Upper lobe of right lung (tissue), 1 donor: Measurements from ENCODE around the gene ADCY7. TPM values are rescaled to one million over a fixed set of nuclear protein-coding genes. Genes with fewer than 3 reads are reported as not detected.

Experiments used
- ATAC-seq: fragments of 200-7000 bp; cut with Tn5 transposase; one replicate; pipeline ENCODE4 v1.9.1; 2020; ENCODE audit warnings: mild to moderate bottlenecking, moderate library complexity
- DNase-seq: peaks from one replicate; pipeline ENCODE4 v3.0.0-alpha.2; 2020
- H3K27ac ChIP-seq: fragments of 200-600 bp; one replicate; pipeline ENCODE4 v1.8.0; 2022
- H3K27me3 ChIP-seq: fragments of 200-600 bp; one replicate; pipeline ENCODE4 v1.8.0; 2022; ENCODE audit warnings: mild to moderate bottlenecking
- H3K36me3 ChIP-seq: fragments of 200-600 bp; one replicate; pipeline ENCODE4 v1.8.0; 2022
- H3K4me1 ChIP-seq: fragments of 200-600 bp; one replicate; pipeline ENCODE4 v1.8.0; 2022
- H3K4me3 ChIP-seq: fragments of 200-600 bp; one replicate; pipeline ENCODE4 v1.8.0; 2022; ENCODE audit warnings: mild to moderate bottlenecking
- H3K9me3 ChIP-seq: fragments of 200-600 bp; one replicate; pipeline ENCODE4 v1.8.0; 2022
- CTCF ChIP-seq: fragments of 200-600 bp; IDR thresholded peaks from one replicate; pipeline ENCODE4 v1.8.0; 2022; ENCODE audit warnings: antibody characterized with exemption
- intact Hi-C: fragments of 100-400 bp; cut with DNase I; formaldehyde crosslinking; loops from one replicate; pipeline ENCODE4 v1.11.0; 2022
- total RNA-seq: library from RNA; stranded (reverse); fragmentation: NEBNext Ultra II Directional; extraction: Animal tissue kit (Norgen Biotek cat#: 25700); gene quantifications from one replicate; pipeline ENCODE4 v1.2.1, GENCODE V29; 2021
- donor health status: DM: no; HTN: yes; CAD: no; lungs with severe emphysema.

ADCY7 gene
- total RNA-seq, 1 donor from 2014 or later: 88.1 TPM

- no peak overlapping the region for H3K4me3 ChIP-seq
- peaks cover 67% of the 10 kb centered on the region for H3K36me3 ChIP-seq
- no peak overlapping the region for H3K27ac ChIP-seq
- no peaks in the 10 kb centered on the region for H3K4me1 ChIP-seq
- H3K27me3 ChIP-seq: no peaks in the 10 kb centered on the region
- no peak for TF ChIP-seq CTCF
- intact Hi-C loops: no loop called here
- H3K9me3 ChIP-seq: no peaks in the 10 kb centered on the region
- ATAC-seq: no peak
- no peak for DNase-seq
Measured at GRCh38 chr16:50292566-50292948, 26.2 kb downstream of the ADCY7 start.

GRCh38 chr16:50293041-50293783 lies 26.9 kb downstream of the ADCY7 start:
- Histone ChIP-seq H3K27me3 (no peaks in the 10 kb centered on the region), H3K36me3 (peaks cover 65% of the 10 kb centered on the region), H3K9me3 (no peaks in the 10 kb centered on the region), H3K4me3 (no peak overlapping the region), H3K4me1 (no peaks in the 10 kb centered on the region), H3K27ac (no peak overlapping the region)
- no peak for DNase-seq
- TF ChIP-seq CTCF: no peak
- no peak for ATAC-seq
- intact Hi-C loops: no loop called here

GRCh38 chr16:50293994-50294855 lies 27.9 kb downstream of the ADCY7 start:
- peaks cover 63% of the 10 kb centered on the region for H3K36me3 ChIP-seq

GRCh38 chr16:50294955-50295354 lies 28.6 kb downstream of the ADCY7 start:
- Histone ChIP-seq H3K4me3 (no peak overlapping the region), H3K9me3 (no peaks in the 10 kb centered on the region), H3K27ac (no peak overlapping the region), H3K36me3 (peaks cover 62% of the 10 kb centered on the region), H3K4me1 (no peaks in the 10 kb centered on the region), H3K27me3 (no peaks in the 10 kb centered on the region)
- intact Hi-C loops: no loop called here
- DNase-seq: peak; percentile 16
- TF ChIP-seq CTCF: no peak
- no peak for ATAC-seq

More at GRCh38 chr16:50293994-50294855, 27.9 kb downstream of the ADCY7 start:
- ATAC-seq (no peak), DNase-seq (peak; percentile 51)
- H3K27me3 ChIP-seq: no peaks in the 10 kb centered on the region
- H3K27ac ChIP-seq: no peak overlapping the region
- no peak for TF ChIP-seq CTCF
- H3K4me1 ChIP-seq: no peaks in the 10 kb centered on the region
- intact Hi-C loops: no loop called here
- H3K9me3 ChIP-seq: no peaks in the 10 kb centered on the region
- no peak overlapping the region for H3K4me3 ChIP-seq

GRCh38 chr16:50295541-50296132 lies 29.3 kb downstream of the ADCY7 start:
- ATAC-seq (no peak), DNase-seq (peak; percentile 29)
- Histone ChIP-seq H3K4me3 (no peak overlapping the region), H3K4me1 (no peaks in the 10 kb centered on the region), H3K27ac (no peak overlapping the region), H3K27me3 (no peaks in the 10 kb centered on the region), H3K9me3 (no peaks in the 10 kb centered on the region), H3K36me3 (peaks cover 55% of the 10 kb centered on the region)
- intact Hi-C loops: no loop called here
- no peak for TF ChIP-seq CTCF
